Measurements from ENCODE around the gene CBLN1. TPM values are rescaled to one million over a fixed set of nuclear protein-coding genes. Genes with fewer than 3 reads are reported as not detected.

The CBLN1 gene
- total and polyA plus RNA-seq, 5 experiments from 2014 or later = not detected

GRCh38 chr16:49275870-49276269 lies 5.8 kb downstream of the CBLN1 start:
- H3K4me3 Mint-ChIP-seq = no peak overlapping the region
- no peak overlapping the region for H3K27ac Mint-ChIP-seq
- H3K36me3 Mint-ChIP-seq = peaks cover 0 to 4% (median 0%) of the 10 kb centered on the region in 3 donors
- ATAC-seq = no peak
- H3K4me1 Mint-ChIP-seq = peaks cover 0 to 21% (median 8%) of the 10 kb centered on the region in 4 donors
- no peak for DNase-seq
- POLR2A ChIA-PET = no interaction called here
- H3K27me3 Mint-ChIP-seq = peaks cover 36 to 84% (median 62%) of the 10 kb centered on the region in 5 donors
- H3K9me3 Mint-ChIP-seq = peaks cover 0 to 3% (median 0%) of the 10 kb centered on the region in 9 donors

GRCh38 chr16:49275050-49275730 lies 6.4 kb downstream of the CBLN1 start:
- POLR2A ChIA-PET = no interaction called here
- Mint-ChIP-seq H3K9me3 (peaks cover 0 to 5% (median 0%) of the 10 kb centered on the region in 9 donors), H3K4me3 (no peak overlapping the region), H3K27me3 (peaks cover 37 to 89% (median 60%) of the 10 kb centered on the region in 5 donors), H3K27ac (no peak overlapping the region), H3K36me3 (peaks cover 0 to 4% (median 0%) of the 10 kb centered on the region in 3 donors), H3K4me1 (peaks cover 0 to 17% (median 5%) of the 10 kb centered on the region in 4 donors)
- no peak for DNase-seq
- ATAC-seq = no peak

- Mint-ChIP-seq H3K27me3 (peaks cover 35 to 89% (median 57%) of the 10 kb centered on the region in 5 donors), H3K36me3 (peaks cover 0 to 2% (median 0%) of the 10 kb centered on the region in 3 donors), H3K9me3 (peaks cover 0 to 5% (median 0%) of the 10 kb centered on the region in 9 donors), H3K4me3 (no peak overlapping the region), H3K4me1 (peaks cover 0 to 17% (median 3%) of the 10 kb centered on the region in 4 donors), H3K27ac (no peak overlapping the region)
- DNase-seq = no peak
- no peak for ATAC-seq
- POLR2A ChIA-PET = no interaction called here
Measured at GRCh38 chr16:49274591-49274990, 7.0 kb downstream of the CBLN1 start.

- peaks cover 0 to 2% (median 0%) of the 10 kb centered on the region in 3 donors for H3K36me3 Mint-ChIP-seq
- peaks cover 0 to 13% (median 1%) of the 10 kb centered on the region in 4 donors for H3K4me1 Mint-ChIP-seq
- DNase-seq = no peak
- no peak for ATAC-seq
- H3K27ac Mint-ChIP-seq = no peak overlapping the region
- H3K4me3 Mint-ChIP-seq = no peak overlapping the region
- H3K9me3 Mint-ChIP-seq = peaks cover 0 to 5% (median 0%) of the 10 kb centered on the region in 9 donors
- POLR2A ChIA-PET = no interaction called here
- peaks cover 32 to 81% (median 51%) of the 10 kb centered on the region in 5 donors for H3K27me3 Mint-ChIP-seq
Measured at GRCh38 chr16:49273771-49274170, 7.9 kb downstream of the CBLN1 start.

- Mint-ChIP-seq H3K4me1 (no peaks in the 10 kb centered on the region), H3K9me3 (peaks cover 0 to 14% (median 4%) of the 10 kb centered on the region in 9 donors), H3K4me3 (no peak overlapping the region), H3K27ac (no peak overlapping the region), H3K27me3 (peaks cover 28 to 57% (median 40%) of the 10 kb centered on the region in 5 donors), H3K36me3 (no peaks in the 10 kb centered on the region)
- ATAC-seq (no peak), DNase-seq (no peak)
- POLR2A ChIA-PET = no interaction called here
Measured at GRCh38 chr16:49271363-49271762, 10.3 kb downstream of the CBLN1 start.

GRCh38 chr16:49269201-49269600 lies 12.4 kb downstream of the CBLN1 start:
- H3K36me3 Mint-ChIP-seq = no peaks in the 10 kb centered on the region
- POLR2A ChIA-PET = no interaction called here
- no peak for ATAC-seq
- H3K4me1 Mint-ChIP-seq = no peaks in the 10 kb centered on the region
- peaks cover 0 to 14% (median 7%) of the 10 kb centered on the region in 9 donors for H3K9me3 Mint-ChIP-seq
- no peak overlapping the region for H3K4me3 Mint-ChIP-seq
- no peak for DNase-seq
- H3K27me3 Mint-ChIP-seq = peaks cover 24 to 42% (median 27%) of the 10 kb centered on the region in 5 donors
- H3K27ac Mint-ChIP-seq = no peak overlapping the region

- H3K4me1 Mint-ChIP-seq = no peaks in the 10 kb centered on the region
- H3K9me3 Mint-ChIP-seq = peaks cover 0 to 14% (median 9%) of the 10 kb centered on the region in 9 donors
- ATAC-seq = no peak
- POLR2A ChIA-PET = no interaction called here
- no peak overlapping the region for H3K27ac Mint-ChIP-seq
- DNase-seq = no peak
- H3K4me3 Mint-ChIP-seq = no peak overlapping the region
- peaks cover 19 to 41% (median 23%) of the 10 kb centered on the region in 5 donors for H3K27me3 Mint-ChIP-seq
- H3K36me3 Mint-ChIP-seq = no peaks in the 10 kb centered on the region
Measured at GRCh38 chr16:49268667-49269066, 13.0 kb downstream of the CBLN1 start.

- H3K4me3 Mint-ChIP-seq = no peak overlapping the region
- POLR2A ChIA-PET = no interaction called here
- peaks cover 0 to 21% (median 8%) of the 10 kb centered on the region in 9 donors for H3K9me3 Mint-ChIP-seq
- no peaks in the 10 kb centered on the region for H3K4me1 Mint-ChIP-seq
- no peak overlapping the region for H3K27ac Mint-ChIP-seq
- peaks cover 9 to 33% (median 15%) of the 10 kb centered on the region in 5 donors for H3K27me3 Mint-ChIP-seq
- H3K36me3 Mint-ChIP-seq = no peaks in the 10 kb centered on the region
- DNase-seq (no peak), ATAC-seq (no peak)
Measured at GRCh38 chr16:49262501-49262900, 19.1 kb downstream of the CBLN1 start.

- POLR2A ChIA-PET = no interaction called here
- DNase-seq (no peak), ATAC-seq (no peak)
- Mint-ChIP-seq H3K4me1 (no peaks in the 10 kb centered on the region), H3K36me3 (no peaks in the 10 kb centered on the region), H3K9me3 (peaks cover 0 to 15% (median 4%) of the 10 kb centered on the region in 9 donors), H3K4me3 (no peak overlapping the region), H3K27ac (no peak overlapping the region), H3K27me3 (peaks cover 7 to 28% (median 15%) of the 10 kb centered on the region in 5 donors)
Measured at GRCh38 chr16:49261930-49262329, 19.7 kb downstream of the CBLN1 start.

- Mint-ChIP-seq H3K9me3 (peaks cover 0 to 11% (median 7%) of the 10 kb centered on the region in 9 donors), H3K4me1 (no peaks in the 10 kb centered on the region), H3K27ac (no peak overlapping the region), H3K27me3 (peaks cover 5 to 25% (median 13%) of the 10 kb centered on the region in 5 donors), H3K36me3 (no peaks in the 10 kb centered on the region), H3K4me3 (no peak overlapping the region)
- ATAC-seq (no peak), DNase-seq (no peak)
- POLR2A ChIA-PET = no interaction called here
Measured at GRCh38 chr16:49260956-49261530, 20.6 kb downstream of the CBLN1 start.

GRCh38 chr16:49260253-49260652 lies 21.4 kb downstream of the CBLN1 start:
- Mint-ChIP-seq H3K27ac (no peak overlapping the region), H3K4me1 (no peaks in the 10 kb centered on the region), H3K9me3 (peaks cover 0 to 16% (median 9%) of the 10 kb centered on the region in 9 donors), H3K27me3 (peaks cover 3 to 33% (median 11%) of the 10 kb centered on the region in 5 donors), H3K36me3 (peaks cover 0 to 2% (median 0%) of the 10 kb centered on the region in 3 donors), H3K4me3 (no peak overlapping the region)
- ATAC-seq (no peak), DNase-seq (no peak)
- POLR2A ChIA-PET = no interaction called here

GRCh38 chr16:49259330-49259729 lies 22.3 kb downstream of the CBLN1 start:
- Mint-ChIP-seq H3K27me3 (peaks cover 4 to 35% (median 10%) of the 10 kb centered on the region in 5 donors), H3K36me3 (peaks cover 0 to 4% (median 0%) of the 10 kb centered on the region in 3 donors), H3K4me1 (no peaks in the 10 kb centered on the region), H3K4me3 (no peak overlapping the region), H3K9me3 (peaks cover 0 to 15% (median 8%) of the 10 kb centered on the region in 9 donors), H3K27ac (no peak overlapping the region)
- POLR2A ChIA-PET = no interaction called here
- no peak for ATAC-seq
- DNase-seq = no peak

GRCh38 chr16:49250689-49251088 lies 30.9 kb downstream of the CBLN1 start:
- H3K4me3 Mint-ChIP-seq = no peak overlapping the region
- DNase-seq = no peak
- ATAC-seq = no peak
- peaks cover 0 to 8% (median 0%) of the 10 kb centered on the region in 9 donors for H3K9me3 Mint-ChIP-seq
- no peaks in the 10 kb centered on the region for H3K4me1 Mint-ChIP-seq
- peaks cover 0 to 10% (median 0%) of the 10 kb centered on the region in 3 donors for H3K36me3 Mint-ChIP-seq
- no peak overlapping the region for H3K27ac Mint-ChIP-seq
- POLR2A ChIA-PET = no interaction called here
- H3K27me3 Mint-ChIP-seq = peaks cover 11 to 51% (median 17%) of the 10 kb centered on the region in 5 donors
